ENCODE data around the gene DRC7. TPM values are rescaled to one million over a fixed set of nuclear protein-coding genes. Genes with fewer than 3 reads are reported as not detected.

The DRC7 gene
- total RNA-seq (ENCODE audit: unreplicated experiment): not detected
- long read RNA-seq, partial matches to known transcripts: 0 of 1 reads
- long read RNA-seq, other reads (novel, unspliced or antisense): 1 of 1 reads

GRCh38 chr16:57694725-57695679 lies at the start of gene DRC7:
DRC7 (plus strand) TSS chr16:57694806; CDS start chr16:57697950, 3,144 bp downstream.
- no peaks in the 10 kb centered on the region for H3K36me3 Mint-ChIP-seq (ENCODE audit: unreplicated experiment)
- no peaks in the 10 kb centered on the region for H3K9me3 Mint-ChIP-seq (ENCODE audit: unreplicated experiment)
- H3K27me3 Mint-ChIP-seq (ENCODE audit: unreplicated experiment): peaks cover 2% of the 10 kb centered on the region
- peaks cover 2% of the 10 kb centered on the region for H3K4me1 Mint-ChIP-seq (ENCODE audit: low read depth, unreplicated experiment)
- no peak for TF ChIP-seq CTCF (IDR thresholded peaks at IDR 0.05; ENCODE audit: partially characterized antibody, unreplicated experiment)
- no peak within 1 kb of the TSS for H3K27ac Mint-ChIP-seq (ENCODE audit: unreplicated experiment)
- H3K4me3 Mint-ChIP-seq (ENCODE audit: unreplicated experiment): peak within 1 kb of the TSS; percentile 64
- peak; percentile 61 for DNase-seq

- Mint-ChIP-seq H3K4me3 (ENCODE audit: unreplicated experiment) (no peak overlapping the region), H3K4me1 (ENCODE audit: low read depth, unreplicated experiment) (peaks cover 17% of the 10 kb centered on the region), H3K36me3 (ENCODE audit: unreplicated experiment) (no peaks in the 10 kb centered on the region), H3K27me3 (ENCODE audit: unreplicated experiment) (peaks cover 4% of the 10 kb centered on the region), H3K9me3 (ENCODE audit: unreplicated experiment) (peaks cover 17% of the 10 kb centered on the region), H3K27ac (ENCODE audit: unreplicated experiment) (no peak overlapping the region)
- TF ChIP-seq CTCF (IDR thresholded peaks at IDR 0.05; ENCODE audit: partially characterized antibody, unreplicated experiment): no peak
- no peak for DNase-seq
Measured at GRCh38 chr16:57645169-57645568, 49.4 kb upstream of the DRC7 start.

- no peak for DNase-seq
- H3K9me3 Mint-ChIP-seq (ENCODE audit: unreplicated experiment): peaks cover 12% of the 10 kb centered on the region
- H3K27me3 Mint-ChIP-seq (ENCODE audit: unreplicated experiment): peaks cover 3% of the 10 kb centered on the region
- H3K27ac Mint-ChIP-seq (ENCODE audit: unreplicated experiment): no peak overlapping the region
- no peaks in the 10 kb centered on the region for H3K36me3 Mint-ChIP-seq (ENCODE audit: unreplicated experiment)
- H3K4me3 Mint-ChIP-seq (ENCODE audit: unreplicated experiment): no peak overlapping the region
- TF ChIP-seq CTCF (IDR thresholded peaks at IDR 0.05; ENCODE audit: partially characterized antibody, unreplicated experiment): no peak
- peaks cover 11% of the 10 kb centered on the region for H3K4me1 Mint-ChIP-seq (ENCODE audit: low read depth, unreplicated experiment)
Measured at GRCh38 chr16:57645691-57646387, 48.8 kb upstream of the DRC7 start.

GRCh38 chr16:57646388-57647039 lies 48.1 kb upstream of the DRC7 start:
- no peak overlapping the region for H3K27ac Mint-ChIP-seq (ENCODE audit: unreplicated experiment)
- H3K9me3 Mint-ChIP-seq (ENCODE audit: unreplicated experiment): peaks cover 12% of the 10 kb centered on the region
- peaks cover 3% of the 10 kb centered on the region for H3K27me3 Mint-ChIP-seq (ENCODE audit: unreplicated experiment)
- no peaks in the 10 kb centered on the region for H3K36me3 Mint-ChIP-seq (ENCODE audit: unreplicated experiment)
- no peak overlapping the region for H3K4me3 Mint-ChIP-seq (ENCODE audit: unreplicated experiment)
- no peak for TF ChIP-seq CTCF (IDR thresholded peaks at IDR 0.05; ENCODE audit: partially characterized antibody, unreplicated experiment)
- no peak for DNase-seq
- H3K4me1 Mint-ChIP-seq (ENCODE audit: low read depth, unreplicated experiment): peaks cover 11% of the 10 kb centered on the region

All from glutamatergic neuron (in vitro differentiated cells).